ENCODE measurements around the gene PSAP. TPM values are rescaled to one million over a fixed set of nuclear protein-coding genes. Genes with fewer than 3 reads are reported as not detected.
A peak's percentile ranks its signal among the peaks of the same experiment; 100 is the strongest.

Gene PSAP
- total RNA-seq, 1 donor from 2014 or later, result 1,124 TPM

- DNase-seq (ENCODE audit: low read depth) (peak; percentile 52), FAIRE-seq (no peak)
- no peak overlapping the region for H3K4me3 ChIP-seq (ENCODE audit: low read depth, low read length)
- no peaks in the 10 kb centered on the region for H3K27me3 ChIP-seq (ENCODE audit: control insufficient read depth, insufficient read depth, low read length)
- no peaks in the 10 kb centered on the region for H3K36me3 ChIP-seq (ENCODE audit: control insufficient read depth, insufficient read depth, low read length)
- no peak for TF ChIP-seq CTCF (IDR thresholded peaks at IDR 0.05; ENCODE audit: insufficient read depth, low read length, severe bottlenecking)
Observed at GRCh38 chr10:71771821-71772617, 79.0 kb downstream of the PSAP start.

- no peak overlapping the region for H3K4me3 ChIP-seq (ENCODE audit: low read depth, low read length)
Observed at GRCh38 chr10:71771204-71771603, 79.8 kb downstream of the PSAP start.

GRCh38 chr10:71770789-71771188 lies 80.3 kb downstream of the PSAP start:
- FAIRE-seq, result no peak
- H3K4me3 ChIP-seq (ENCODE audit: low read depth, low read length), result no peak overlapping the region
- no peak for TF ChIP-seq CTCF (IDR thresholded peaks at IDR 0.05; ENCODE audit: insufficient read depth, low read length, severe bottlenecking)
- H3K27me3 ChIP-seq (ENCODE audit: control insufficient read depth, insufficient read depth, low read length), result no peaks in the 10 kb centered on the region
- no peaks in the 10 kb centered on the region for H3K36me3 ChIP-seq (ENCODE audit: control insufficient read depth, insufficient read depth, low read length)
- no peak for DNase-seq (ENCODE audit: low read depth)

More at GRCh38 chr10:71771204-71771603, 79.8 kb downstream of the PSAP start:
- FAIRE-seq, result no peak
- H3K36me3 ChIP-seq (ENCODE audit: control insufficient read depth, insufficient read depth, low read length), result no peaks in the 10 kb centered on the region
- H3K27me3 ChIP-seq (ENCODE audit: control insufficient read depth, insufficient read depth, low read length), result no peaks in the 10 kb centered on the region
- TF ChIP-seq CTCF (IDR thresholded peaks at IDR 0.05; ENCODE audit: insufficient read depth, low read length, severe bottlenecking), result no peak
- no peak for DNase-seq (ENCODE audit: low read depth)

- H3K4me3 ChIP-seq (ENCODE audit: low read depth, low read length), result no peak overlapping the region
- peak; percentile 20 for DNase-seq (ENCODE audit: low read depth)
- FAIRE-seq, result no peak
- TF ChIP-seq CTCF (IDR thresholded peaks at IDR 0.05; ENCODE audit: insufficient read depth, low read length, severe bottlenecking), result no peak
- H3K27me3 ChIP-seq (ENCODE audit: control insufficient read depth, insufficient read depth, low read length), result no peaks in the 10 kb centered on the region
- no peaks in the 10 kb centered on the region for H3K36me3 ChIP-seq (ENCODE audit: control insufficient read depth, insufficient read depth, low read length)
Observed at GRCh38 chr10:71770255-71770654, 80.8 kb downstream of the PSAP start.

GRCh38 chr10:71769279-71769823 lies 81.7 kb downstream of the PSAP start:
- Histone ChIP-seq H3K4me3 (ENCODE audit: low read depth, low read length) (no peak overlapping the region), H3K36me3 (ENCODE audit: control insufficient read depth, insufficient read depth, low read length) (no peaks in the 10 kb centered on the region), H3K27me3 (ENCODE audit: control insufficient read depth, insufficient read depth, low read length) (no peaks in the 10 kb centered on the region)
- FAIRE-seq (no peak), DNase-seq (ENCODE audit: low read depth) (no peak)
- no peak for TF ChIP-seq CTCF (IDR thresholded peaks at IDR 0.05; ENCODE audit: insufficient read depth, low read length, severe bottlenecking)
